GM12875 (cell line): Measurements from ENCODE around the gene OMD.

Experiments used
- H3K4me3 ChIP-seq: one replicate; pipeline ENCODE4 v1.5.1; 2011; ENCODE audit warnings: low read depth, low read length, control low read depth
- CTCF ChIP-seq: IDR thresholded peaks from 2 replicates; pipeline ENCODE4 v1.5.1; 2011; ENCODE audit warnings: low read depth, mild to moderate bottlenecking, control low read depth, inconsistent platforms, low read length, moderate library complexity, borderline replicate concordance; ENCODE audit not compliant: insufficient read depth

OMD gene

GRCh38 chr9:92424340-92424739 lies at the start of gene OMD:
Gene OMD (minus strand): TSS chr9:92424471. CDS start chr9:92417558, 6,913 bp downstream.
- no peak within 1 kb of the TSS for H3K4me3 ChIP-seq
- TF ChIP-seq CTCF, result no peak

GRCh38 chr9:92468206-92468605 lies 43.9 kb upstream of the OMD start:
- TF ChIP-seq CTCF, result no peak
- H3K4me3 ChIP-seq, result no peak overlapping the region

- TF ChIP-seq CTCF, result no peak
- H3K4me3 ChIP-seq, result no peak overlapping the region
These were observed 43.2 kb upstream of the OMD start for GRCh38 chr9:92467511-92467910.

- no peak for TF ChIP-seq CTCF
- H3K4me3 ChIP-seq, result no peak overlapping the region
These were observed 42.8 kb upstream of the OMD start for GRCh38 chr9:92467041-92467440.

- H3K4me3 ChIP-seq, result no peak overlapping the region
- no peak for TF ChIP-seq CTCF
These were observed 39.7 kb upstream of the OMD start for GRCh38 chr9:92463984-92464383.

GRCh38 chr9:92463387-92463786 lies 39.1 kb upstream of the OMD start:
- no peak for TF ChIP-seq CTCF
- H3K4me3 ChIP-seq, result no peak overlapping the region

GRCh38 chr9:92457576-92457975 lies 33.3 kb upstream of the OMD start:
- no peak overlapping the region for H3K4me3 ChIP-seq
- no peak for TF ChIP-seq CTCF
